H1 (cell line): Measurements from ENCODE around the gene L2HGDH. TPM values are rescaled to one million over a fixed set of nuclear protein-coding genes. Genes with fewer than 3 reads are reported as not detected.

Experiments used
- EGR1 ChIP-seq: IDR thresholded peaks from 2 replicates; pipeline ENCODE4 v1.6.1; 2011; ENCODE audit warnings: low read depth, low read length, borderline replicate concordance
- SIN3A ChIP-seq, 2 experiments: IDR thresholded peaks in 1 of 2; conservative IDR thresholded peaks in 1 of 2; 2 replicates each; pipeline ENCODE4 v1.6.1; 2011 to 2012; ENCODE audit warnings: low read length in 2 of 2, improper control_type of control experiment in 1 of 2, low read depth in 1 of 2, mild to moderate bottlenecking in 1 of 2
- YY1 ChIP-seq: IDR thresholded peaks from 2 replicates; pipeline ENCODE4 v1.6.1; 2011; ENCODE audit warnings: low read depth, mild to moderate bottlenecking, low read length
- polyA plus RNA-seq, 7 experiments: library from polyadenylated mRNA; depleted of rRNA in 3 of 7; stranded (reverse) in 5 of 7; unstranded in 2 of 7; fragments of >200 nt in 5 of 7; fragments of 200-250 nt in 2 of 7; gene quantifications; 1 replicate in 5 of 7; 2 replicates in 1 of 7; 4 replicates in 1 of 7; pipeline versions ENCODE4 v1.2.1 to v1.2.3, GENCODE V29; 2011 to 2013; ENCODE audit warnings: missing spikeins in 2 of 7, mixed read lengths in 2 of 7
- total RNA-seq: library from RNA; stranded (reverse); fragmentation: NEBNext Ultra II Directional; extraction: Animal tissue kit (Norgen Biotek cat#: 25700); gene quantifications from 2 replicates; pipeline ENCODE4 v1.2.1, GENCODE V29; 2021

The L2HGDH gene
- total and polyA plus RNA-seq, 2 of the 8 experiments (the other 6 are each of a cell fraction or from before 2014, with no cell fraction given), result 12.2 to 28.6 TPM

DNA sequence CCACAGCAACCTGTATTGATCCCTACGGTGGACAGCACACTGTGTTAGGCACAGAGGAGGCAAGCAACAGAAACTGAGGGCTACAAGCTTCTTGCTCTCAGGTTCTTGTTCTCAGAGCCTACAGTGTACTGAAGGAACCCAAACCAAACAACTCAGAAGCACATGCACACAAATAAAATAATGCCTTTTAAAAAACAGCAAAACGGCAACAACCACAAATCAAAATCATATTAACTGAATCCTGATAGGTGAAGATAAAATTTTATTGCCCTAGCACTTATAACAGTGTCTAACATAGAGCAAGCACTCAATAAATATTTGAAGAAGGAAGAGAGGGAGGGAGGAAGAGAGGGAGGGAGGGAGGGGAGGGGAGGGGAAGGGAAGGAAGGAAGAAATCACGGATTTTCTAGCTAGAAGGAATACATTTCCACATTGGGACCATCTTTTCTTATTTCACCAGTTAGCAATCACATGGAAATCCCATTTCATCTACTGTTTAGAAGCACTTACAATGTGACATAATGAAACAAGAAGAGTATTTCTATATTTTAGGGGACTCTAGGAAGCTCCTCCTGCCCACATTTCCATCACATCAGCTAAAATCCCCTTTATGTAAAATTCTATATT, 27.3 kb upstream of the L2HGDH start (continued):
- TF ChIP-seq EGR1 (no peak), YY1 (no peak), SIN3A (conservative IDR thresholded peaks at IDR 0.05 in 1 of 2, IDR thresholded peaks at IDR 0.05 in 1 of 2; ENCODE audit: low read depth in 1 of 2, low read length in 2 of 2) (no peak)
